Mesendoderm (in vitro differentiated cells): ENCODE measurements around the gene CPA4.
A peak's percentile ranks its signal among the peaks of the same experiment; 100 is the strongest.

Experiments
- DNase-seq: peaks from one replicate; pipeline ENCODE4 v3.0.0; 2013
- H2AK5ac ChIP-seq: 2 replicates; pipeline ENCODE4 v1.6.1; 2013; ENCODE audit warnings: low read length, inconsistent platforms
- H2BK120ac ChIP-seq: 2 replicates; pipeline ENCODE4 v1.6.1; 2013; ENCODE audit warnings: low read depth, mild to moderate bottlenecking, low read length, moderate library complexity, mixed read lengths
- H2BK15ac ChIP-seq: replicated peaks from 2 replicates; pipeline ENCODE4 v1.6.1; 2013; ENCODE audit warnings: low read depth, mild to moderate bottlenecking, moderate library complexity
- H2BK5ac ChIP-seq: 2 replicates; pipeline ENCODE4 v1.6.1; 2013; ENCODE audit warnings: low read length, inconsistent platforms
- H3K18ac ChIP-seq: 2 replicates; pipeline ENCODE4 v1.6.1; 2013; ENCODE audit warnings: mild to moderate bottlenecking, low read length, mixed read lengths
- H3K23ac ChIP-seq: one replicate; pipeline ENCODE4 v1.6.1; 2013; ENCODE audit warnings: low read length
- H3K27ac ChIP-seq: 2 replicates; pipeline ENCODE4 v1.5.1; 2013; ENCODE audit warnings: low read depth, mild to moderate bottlenecking, inconsistent platforms, low read length, moderate library complexity
- H3K27me3 ChIP-seq: 2 replicates; pipeline ENCODE4 v1.6.1; 2013; ENCODE audit warnings: low read length, control low read depth, mild to moderate bottlenecking, inconsistent platforms; ENCODE audit not compliant: insufficient read depth, poor library complexity
- H3K36me3 ChIP-seq: 2 replicates; pipeline ENCODE4 v1.6.1; 2013; ENCODE audit warnings: low read length, inconsistent platforms; ENCODE audit not compliant: control insufficient read depth, insufficient read depth
- H3K4ac ChIP-seq: one replicate; pipeline ENCODE4 v1.6.1; 2013; ENCODE audit warnings: low read depth, mild to moderate bottlenecking, low read length, moderate library complexity
- H3K4me1 ChIP-seq: 2 replicates; pipeline ENCODE4 v1.6.1; 2013; ENCODE audit warnings: low read depth, low read length, inconsistent platforms; ENCODE audit not compliant: control insufficient read depth
- H3K4me2 ChIP-seq: 2 replicates; pipeline ENCODE4 v1.6.1; 2013; ENCODE audit warnings: low read length
- H3K4me3 ChIP-seq: 2 replicates; pipeline ENCODE4 v1.5.1; 2013; ENCODE audit warnings: mild to moderate bottlenecking, low read length
- H3K56ac ChIP-seq: one replicate; pipeline ENCODE4 v1.6.1; 2013; ENCODE audit warnings: low read length
- H3K79me1 ChIP-seq: 2 replicates; pipeline ENCODE4 v1.6.1; 2013; ENCODE audit warnings: low read length, inconsistent platforms
- H3K79me2 ChIP-seq: 2 replicates; pipeline ENCODE4 v1.6.1; 2013; ENCODE audit warnings: mild to moderate bottlenecking, low read length; ENCODE audit not compliant: control insufficient read depth, insufficient read depth
- H3K9ac ChIP-seq: 2 replicates; pipeline ENCODE4 v1.6.1; 2013; ENCODE audit warnings: low read length, inconsistent platforms
- H4K5ac ChIP-seq: one replicate; pipeline ENCODE4 v1.6.1; 2013; ENCODE audit warnings: low read length
- H4K8ac ChIP-seq: one replicate; pipeline ENCODE4 v1.6.1; 2013; ENCODE audit warnings: low read depth, mild to moderate bottlenecking, control low read depth, low read length, moderate library complexity
- WGBS: extraction: QIAGEN DNeasy Blood & Tissue Kit; methylation state at CpG from one replicate; pipeline ENCODE4 v1.1.7; 2013; ENCODE audit warnings: low lambda C conversion rate, missing lambda C conversion rate; ENCODE audit not compliant: insufficient coverage; ENCODE audit errors: extremely low coverage; 5-methylcytosine and 5-hydroxymethylcytosine counted together

Gene CPA4

DNA sequence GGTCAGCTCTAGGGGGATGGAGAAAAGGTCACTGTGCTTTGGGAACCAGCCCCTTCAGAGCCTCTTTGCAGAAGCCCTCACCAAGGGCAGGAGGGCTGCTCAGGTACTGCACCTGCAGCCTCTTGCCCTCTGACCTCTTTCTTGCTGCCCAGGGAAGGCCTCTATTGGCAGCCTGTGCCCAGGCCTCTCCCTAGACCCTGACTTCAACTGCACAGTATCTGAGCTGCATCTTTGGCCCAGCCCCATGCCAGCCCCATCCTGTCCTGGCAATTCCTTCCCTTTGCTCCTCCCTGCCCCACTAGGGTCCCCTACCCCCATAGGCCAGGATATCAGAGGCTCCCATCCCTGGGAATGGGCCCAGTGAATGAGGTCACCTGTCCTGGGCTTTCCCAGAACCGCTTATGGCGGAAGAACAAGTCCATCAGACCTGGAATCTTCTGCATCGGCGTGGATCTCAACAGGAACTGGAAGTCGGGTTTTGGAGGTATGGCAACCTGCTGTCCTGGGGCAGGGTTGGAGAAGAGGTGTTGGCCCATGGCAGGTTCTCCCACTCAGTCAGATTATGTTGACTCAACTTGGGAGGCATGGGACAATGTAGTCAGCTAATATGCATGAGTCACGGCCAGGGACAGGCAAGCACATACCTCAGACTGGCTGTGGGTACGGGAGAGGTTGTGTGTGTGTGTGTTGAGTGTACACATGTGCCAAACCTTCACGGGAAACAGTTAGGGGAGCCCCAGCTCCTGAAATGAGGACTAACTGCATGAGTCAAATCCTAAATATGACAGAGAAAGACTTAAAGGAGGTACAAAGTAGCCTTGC lies 70.3 kb downstream of the CPA4 start:
- Histone ChIP-seq H3K27me3 (no peaks in the 10 kb centered on the region), H3K4me2 (no peak overlapping the region), H2AK5ac (no peak overlapping the region), H3K79me1 (no peaks in the 10 kb centered on the region), H3K23ac (no peak overlapping the region), H3K4me3 (no peak overlapping the region), H3K79me2 (no peaks in the 10 kb centered on the region), H3K27ac (no peak overlapping the region), H3K56ac (no peak overlapping the region), H4K5ac (no peak overlapping the region), H2BK5ac (no peak overlapping the region), H3K4ac (no peak overlapping the region), H3K18ac (no peak overlapping the region), H2BK15ac (no peak overlapping the region), H3K36me3 (no peaks in the 10 kb centered on the region), H3K9ac (no peak overlapping the region), H3K4me1 (no peaks in the 10 kb centered on the region), H4K8ac (no peak overlapping the region), H2BK120ac (no peak overlapping the region)
- no CpG with 5 or more reads among the region's 8 CpGs for WGBS
- peak; percentile 45 for DNase-seq

GRCh38 chr7:130364451-130364850 lies 71.5 kb downstream of the CPA4 start:
- WGBS, result no CpG with 5 or more reads among the region's 4 CpGs
- H2AK5ac ChIP-seq, result no peak overlapping the region
- DNase-seq, result no peak
- H4K5ac ChIP-seq, result no peak overlapping the region
- H3K36me3 ChIP-seq, result no peaks in the 10 kb centered on the region
- no peak overlapping the region for H3K27ac ChIP-seq
- no peaks in the 10 kb centered on the region for H3K4me1 ChIP-seq
- H3K27me3 ChIP-seq, result no peaks in the 10 kb centered on the region
- no peak overlapping the region for H3K4me3 ChIP-seq
- H2BK5ac ChIP-seq, result no peak overlapping the region
- H2BK15ac ChIP-seq, result no peak overlapping the region
- no peak overlapping the region for H3K4ac ChIP-seq
- H3K79me2 ChIP-seq, result no peaks in the 10 kb centered on the region
- H3K18ac ChIP-seq, result no peak overlapping the region
- no peak overlapping the region for H2BK120ac ChIP-seq
- no peak overlapping the region for H3K9ac ChIP-seq
- no peaks in the 10 kb centered on the region for H3K79me1 ChIP-seq
- H3K4me2 ChIP-seq, result no peak overlapping the region
- H3K56ac ChIP-seq, result no peak overlapping the region
- no peak overlapping the region for H3K23ac ChIP-seq
- no peak overlapping the region for H4K8ac ChIP-seq

DNA sequence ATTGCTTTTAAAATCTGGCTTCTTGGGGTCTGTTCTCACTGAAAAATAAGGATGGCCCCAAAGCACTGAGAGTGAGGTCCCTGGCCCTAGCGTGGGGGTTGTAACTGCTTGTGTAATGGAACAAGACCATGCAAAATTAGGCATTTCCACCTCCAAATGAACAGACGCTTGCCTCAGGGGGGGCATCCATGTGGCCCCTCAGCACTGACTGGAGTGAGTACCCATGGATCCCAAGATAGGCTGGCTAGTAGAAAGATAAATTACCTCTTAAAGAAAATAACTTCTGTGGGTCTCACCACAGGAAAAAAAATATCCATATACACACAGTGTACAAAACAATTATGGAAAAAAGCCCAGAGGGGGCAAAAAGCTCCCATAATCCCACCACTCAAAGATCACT lies 72.1 kb downstream of the CPA4 start:
- no CpG with 5 or more reads among the region's 2 CpGs for WGBS
- no peak overlapping the region for H3K56ac ChIP-seq

GRCh38 chr7:130365511-130366441 lies 72.8 kb downstream of the CPA4 start:
- no peak overlapping the region for H2BK120ac ChIP-seq
- WGBS, result no CpG with 5 or more reads among the region's 15 CpGs
- no peaks in the 10 kb centered on the region for H3K79me1 ChIP-seq
- H3K79me2 ChIP-seq, result no peaks in the 10 kb centered on the region
- no peaks in the 10 kb centered on the region for H3K36me3 ChIP-seq
- no peak overlapping the region for H3K18ac ChIP-seq
- no peak overlapping the region for H2BK5ac ChIP-seq
- H3K4me3 ChIP-seq, result no peak overlapping the region
- no peak overlapping the region for H3K56ac ChIP-seq
- no peak overlapping the region for H3K27ac ChIP-seq
- no peak overlapping the region for H2BK15ac ChIP-seq
- H3K4me2 ChIP-seq, result no peak overlapping the region
- H3K9ac ChIP-seq, result no peak overlapping the region
- H3K4me1 ChIP-seq, result no peaks in the 10 kb centered on the region
- no peaks in the 10 kb centered on the region for H3K27me3 ChIP-seq
- H3K4ac ChIP-seq, result no peak overlapping the region
- peak; percentile 33 for DNase-seq
- H2AK5ac ChIP-seq, result no peak overlapping the region
- no peak overlapping the region for H4K8ac ChIP-seq
- H3K23ac ChIP-seq, result no peak overlapping the region
- H4K5ac ChIP-seq, result no peak overlapping the region

More for the DNA sequence above, 72.1 kb downstream of the CPA4 start:
- no peak for DNase-seq
- no peaks in the 10 kb centered on the region for H3K36me3 ChIP-seq
- H2AK5ac ChIP-seq, result no peak overlapping the region
- H3K4me1 ChIP-seq, result no peaks in the 10 kb centered on the region
- no peak overlapping the region for H3K27ac ChIP-seq
- no peak overlapping the region for H4K8ac ChIP-seq
- no peak overlapping the region for H2BK120ac ChIP-seq
- H3K18ac ChIP-seq, result no peak overlapping the region
- H2BK5ac ChIP-seq, result no peak overlapping the region
- no peak overlapping the region for H2BK15ac ChIP-seq
- no peak overlapping the region for H3K4me2 ChIP-seq
- H3K4ac ChIP-seq, result no peak overlapping the region
- no peak overlapping the region for H3K9ac ChIP-seq
- no peak overlapping the region for H3K4me3 ChIP-seq
- H4K5ac ChIP-seq, result no peak overlapping the region
- H3K27me3 ChIP-seq, result no peaks in the 10 kb centered on the region
- no peaks in the 10 kb centered on the region for H3K79me1 ChIP-seq
- H3K23ac ChIP-seq, result no peak overlapping the region
- no peaks in the 10 kb centered on the region for H3K79me2 ChIP-seq

GRCh38 chr7:130366564-130366963 lies 73.6 kb downstream of the CPA4 start:
- no peak for DNase-seq
- Histone ChIP-seq H3K9ac (no peak overlapping the region), H3K27me3 (no peaks in the 10 kb centered on the region), H3K4me3 (no peak overlapping the region), H2BK120ac (no peak overlapping the region), H3K79me1 (no peaks in the 10 kb centered on the region), H3K36me3 (no peaks in the 10 kb centered on the region), H4K5ac (no peak overlapping the region), H3K4me1 (no peaks in the 10 kb centered on the region), H3K56ac (no peak overlapping the region), H2AK5ac (no peak overlapping the region), H3K27ac (no peak overlapping the region), H3K4ac (no peak overlapping the region), H4K8ac (no peak overlapping the region), H2BK15ac (no peak overlapping the region), H3K79me2 (no peaks in the 10 kb centered on the region), H3K4me2 (no peak overlapping the region), H3K23ac (no peak overlapping the region), H3K18ac (no peak overlapping the region), H2BK5ac (no peak overlapping the region)
- WGBS, result no CpG with 5 or more reads among the region's 6 CpGs
